HepG2 (cell line): ENCODE measurements around the gene IQSEC1.

Source experiments
- HNRNPK ChIP-seq: fragments of 200-400 bp; formaldehyde crosslinking; IDR thresholded peaks from 2 replicates; pipeline ENCODE4 v1.6.1; 2018; ENCODE audit warnings: low read length, low read depth, moderate library complexity, mild to moderate bottlenecking; ENCODE audit not compliant: poor library complexity, severe bottlenecking
- NONO ChIP-seq, 2 experiments: fragments of 450-650 bp in 1 of 2; sonication (generic) in 1 of 2; formaldehyde crosslinking in 1 of 2; IDR thresholded peaks in 1 of 2; conservative IDR thresholded peaks in 1 of 2; 2 replicates each; pipeline versions ENCODE4 v1.6.1 to v1.8.0; 2017 to 2022; ENCODE audit warnings: mild to moderate bottlenecking in 1 of 2, missing genetic modification reagents in 1 of 2, moderate library complexity in 1 of 2
- POLR2A ChIP-seq, 2 experiments: IDR thresholded peaks; 2 replicates each; pipeline ENCODE4 v1.6.1; 2011; ENCODE audit warnings: low read depth in 2 of 2, low read length in 2 of 2, mild to moderate bottlenecking in 1 of 2, moderate library complexity in 1 of 2; ENCODE audit not compliant: insufficient read depth in 1 of 2
- ZNF30 ChIP-seq: sonication (generic); formaldehyde crosslinking; IDR thresholded peaks from 2 replicates; pipeline ENCODE4 v1.5.0; 2020; ENCODE audit warnings: mild to moderate bottlenecking, missing genetic modification reagents
- ZZZ3 ChIP-seq: sonication (generic); formaldehyde crosslinking; IDR thresholded peaks from 2 replicates; pipeline ENCODE4 v1.4.0; 2020; ENCODE audit warnings: missing genetic modification reagents, mild to moderate bottlenecking, borderline replicate concordance

- TF ChIP-seq POLR2A (IDR thresholded peaks at IDR 0.05; ENCODE audit: insufficient read depth in 1 of 2, low read depth in 2 of 2, low read length in 2 of 2) = no peak
- no peak for TF ChIP-seq NONO (IDR thresholded peaks at IDR 0.05)
- no peak for TF ChIP-seq NONO (CRISPR knock-in tag; conservative IDR thresholded peaks at IDR 0.05)
- TF ChIP-seq HNRNPK = no peak
- TF ChIP-seq ZZZ3 = no peak
- no peak for TF ChIP-seq ZNF30 (CRISPR knock-in tag)
Measured at GRCh38 chr3:12959410-12959809, 113.8 kb downstream of the IQSEC1 start.
